ENCODE data around the gene USP44.

DNA sequence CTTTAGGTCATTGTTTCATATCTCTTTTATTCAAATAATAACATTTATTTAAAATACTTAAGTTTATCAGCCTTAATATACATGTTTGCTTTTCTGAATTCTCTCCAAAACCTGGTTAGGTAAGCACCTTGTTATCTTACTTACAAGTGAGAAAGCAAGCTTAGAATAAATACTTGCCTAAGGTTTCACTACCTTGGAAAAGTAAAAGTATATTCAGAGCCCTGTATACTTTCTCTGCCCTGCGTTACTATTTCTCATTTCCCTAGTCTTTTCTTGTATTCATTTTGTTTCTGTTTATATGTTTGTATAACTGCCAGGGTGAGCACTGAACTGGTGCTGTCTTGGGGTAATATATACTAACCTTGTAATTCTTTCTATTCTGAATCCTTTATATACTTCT, 55.8 kb downstream of the USP44 start:
- TF ChIP-seq, protein P1, sequence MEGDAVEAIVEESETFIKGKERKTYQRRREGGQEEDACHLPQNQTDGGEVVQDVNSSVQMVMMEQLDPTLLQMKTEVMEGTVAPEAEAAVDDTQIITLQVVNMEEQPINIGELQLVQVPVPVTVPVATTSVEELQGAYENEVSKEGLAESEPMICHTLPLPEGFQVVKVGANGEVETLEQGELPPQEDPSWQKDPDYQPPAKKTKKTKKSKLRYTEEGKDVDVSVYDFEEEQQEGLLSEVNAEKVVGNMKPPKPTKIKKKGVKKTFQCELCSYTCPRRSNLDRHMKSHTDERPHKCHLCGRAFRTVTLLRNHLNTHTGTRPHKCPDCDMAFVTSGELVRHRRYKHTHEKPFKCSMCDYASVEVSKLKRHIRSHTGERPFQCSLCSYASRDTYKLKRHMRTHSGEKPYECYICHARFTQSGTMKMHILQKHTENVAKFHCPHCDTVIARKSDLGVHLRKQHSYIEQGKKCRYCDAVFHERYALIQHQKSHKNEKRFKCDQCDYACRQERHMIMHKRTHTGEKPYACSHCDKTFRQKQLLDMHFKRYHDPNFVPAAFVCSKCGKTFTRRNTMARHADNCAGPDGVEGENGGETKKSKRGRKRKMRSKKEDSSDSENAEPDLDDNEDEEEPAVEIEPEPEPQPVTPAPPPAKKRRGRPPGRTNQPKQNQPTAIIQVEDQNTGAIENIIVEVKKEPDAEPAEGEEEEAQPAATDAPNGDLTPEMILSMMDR (IDR thresholded peaks at IDR 0.05; ENCODE audit: poor library complexity, severe bottlenecking): no peak
- no peak for TF ChIP-seq RAD21 (conservative IDR thresholded peaks at IDR 0.05)
- no peak for TF ChIP-seq TAF1 (IDR thresholded peaks at IDR 0.05; ENCODE audit: low read depth)

Data from neural cell (in vitro differentiated cells).